Measurements from ENCODE around the gene NSUN7.

NSUN7 gene

GRCh38 chr4:40789031-40789430 is 39.3 kb downstream of the NSUN7 start:
- no peak for DNase-seq (ENCODE audit: extremely low read depth, low read depth)
- TF ChIP-seq CTCF (IDR thresholded peaks at IDR 0.05; ENCODE audit: low read depth, low read length): no peak

GRCh38 chr4:40789771-40790170 is 40.0 kb downstream of the NSUN7 start:
- TF ChIP-seq CTCF (IDR thresholded peaks at IDR 0.05; ENCODE audit: low read depth, low read length): no peak
- DNase-seq (ENCODE audit: extremely low read depth, low read depth): no peak

GRCh38 chr4:40800064-40800463 is 50.3 kb downstream of the NSUN7 start:
- no peak for DNase-seq (ENCODE audit: extremely low read depth, low read depth)
- TF ChIP-seq CTCF (IDR thresholded peaks at IDR 0.05; ENCODE audit: low read depth, low read length): no peak

GRCh38 chr4:40804598-40804997 is 54.8 kb downstream of the NSUN7 start:
- no peak for DNase-seq (ENCODE audit: extremely low read depth, low read depth)
- TF ChIP-seq CTCF (IDR thresholded peaks at IDR 0.05; ENCODE audit: low read depth, low read length): no peak

- DNase-seq (ENCODE audit: extremely low read depth, low read depth): no peak
- no peak for TF ChIP-seq CTCF (IDR thresholded peaks at IDR 0.05; ENCODE audit: low read depth, low read length)
Measured at GRCh38 chr4:40808926-40809457, 59.2 kb downstream of the NSUN7 start.

GRCh38 chr4:40811956-40812355 is 62.2 kb downstream of the NSUN7 start:
- no peak for DNase-seq (ENCODE audit: extremely low read depth, low read depth)

GRCh38 chr4:40812386-40812785 is 62.6 kb downstream of the NSUN7 start:
- DNase-seq (ENCODE audit: extremely low read depth, low read depth): no peak

More at GRCh38 chr4:40811956-40812355, 62.2 kb downstream of the NSUN7 start:
- TF ChIP-seq CTCF (IDR thresholded peaks at IDR 0.05; ENCODE audit: low read depth, low read length): no peak

More at GRCh38 chr4:40812386-40812785, 62.6 kb downstream of the NSUN7 start:
- TF ChIP-seq CTCF (IDR thresholded peaks at IDR 0.05; ENCODE audit: low read depth, low read length): no peak
